NB4 (cell line): ENCODE results near the gene LENG8.

Source experiments
- MYC ChIP-seq: IDR thresholded peaks from 2 replicates; pipeline ENCODE4 v1.6.1; 2011; ENCODE audit warnings: low read depth, low read length
- POLR2A ChIP-seq: IDR thresholded peaks from 2 replicates; pipeline ENCODE4 v1.6.1; 2011; ENCODE audit warnings: mild to moderate bottlenecking; ENCODE audit not compliant: insufficient read length; ENCODE audit errors: extremely low read depth
- TF ChIP-seq, protein P1 (sequence below): IDR thresholded peaks from one replicate; pipeline ENCODE4 v1.5.1; 2012; ENCODE audit warnings: low read depth, low read length
- TF ChIP-seq, protein P2 (sequence below): IDR thresholded peaks from 2 replicates; pipeline ENCODE4 v1.6.1; 2011; ENCODE audit warnings: low read depth, low read length

DNA sequence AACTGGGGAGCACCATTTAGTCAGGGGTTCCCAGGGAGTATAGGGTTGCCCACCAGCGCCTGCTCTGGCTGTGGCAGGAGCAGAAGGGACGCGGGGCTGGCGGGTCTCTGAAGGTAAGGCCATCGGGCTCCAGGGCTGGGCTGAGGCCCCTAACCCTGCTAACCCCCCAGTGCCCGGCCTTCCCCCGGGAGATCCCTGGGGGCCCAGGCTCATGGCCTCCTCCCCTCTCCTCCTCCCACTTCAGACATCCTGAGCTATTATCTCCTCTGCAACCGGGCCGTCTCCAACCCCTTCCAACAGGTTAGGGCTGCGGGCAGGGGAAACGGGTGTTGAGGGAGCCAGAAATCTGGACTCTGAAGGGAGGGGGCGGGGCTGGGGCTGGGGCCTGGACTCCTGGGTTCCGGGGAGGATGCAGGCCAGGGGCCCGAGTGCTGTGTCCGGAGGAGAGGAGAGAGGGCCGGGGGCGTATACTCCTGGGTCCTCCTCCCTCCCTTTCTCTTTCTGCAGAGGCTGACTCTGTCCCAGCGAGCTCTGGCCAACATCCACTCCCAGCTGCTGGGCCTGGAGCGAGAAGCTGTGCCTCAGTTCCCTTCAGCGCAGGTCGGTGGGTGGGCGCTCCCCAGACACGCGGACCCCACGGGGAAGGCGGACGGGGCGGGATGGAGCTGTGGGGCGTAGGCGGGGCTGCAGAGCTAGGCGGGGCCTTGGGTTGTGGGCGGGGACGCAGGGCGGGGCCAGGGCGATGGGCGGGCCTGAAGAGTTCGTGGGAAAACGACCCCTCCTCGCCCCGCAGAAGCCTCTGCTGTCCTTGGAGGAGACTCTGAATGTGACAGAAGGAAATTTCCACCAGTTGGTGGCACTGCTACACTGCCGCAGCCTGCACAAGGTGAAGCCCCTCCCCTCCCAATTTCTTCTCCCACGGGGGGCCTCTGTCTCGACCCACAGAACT, 18.4 kb upstream of the LENG8 start:
- TF ChIP-seq, protein P1, sequence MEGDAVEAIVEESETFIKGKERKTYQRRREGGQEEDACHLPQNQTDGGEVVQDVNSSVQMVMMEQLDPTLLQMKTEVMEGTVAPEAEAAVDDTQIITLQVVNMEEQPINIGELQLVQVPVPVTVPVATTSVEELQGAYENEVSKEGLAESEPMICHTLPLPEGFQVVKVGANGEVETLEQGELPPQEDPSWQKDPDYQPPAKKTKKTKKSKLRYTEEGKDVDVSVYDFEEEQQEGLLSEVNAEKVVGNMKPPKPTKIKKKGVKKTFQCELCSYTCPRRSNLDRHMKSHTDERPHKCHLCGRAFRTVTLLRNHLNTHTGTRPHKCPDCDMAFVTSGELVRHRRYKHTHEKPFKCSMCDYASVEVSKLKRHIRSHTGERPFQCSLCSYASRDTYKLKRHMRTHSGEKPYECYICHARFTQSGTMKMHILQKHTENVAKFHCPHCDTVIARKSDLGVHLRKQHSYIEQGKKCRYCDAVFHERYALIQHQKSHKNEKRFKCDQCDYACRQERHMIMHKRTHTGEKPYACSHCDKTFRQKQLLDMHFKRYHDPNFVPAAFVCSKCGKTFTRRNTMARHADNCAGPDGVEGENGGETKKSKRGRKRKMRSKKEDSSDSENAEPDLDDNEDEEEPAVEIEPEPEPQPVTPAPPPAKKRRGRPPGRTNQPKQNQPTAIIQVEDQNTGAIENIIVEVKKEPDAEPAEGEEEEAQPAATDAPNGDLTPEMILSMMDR = peak; percentile 23
- TF ChIP-seq, protein P2, sequence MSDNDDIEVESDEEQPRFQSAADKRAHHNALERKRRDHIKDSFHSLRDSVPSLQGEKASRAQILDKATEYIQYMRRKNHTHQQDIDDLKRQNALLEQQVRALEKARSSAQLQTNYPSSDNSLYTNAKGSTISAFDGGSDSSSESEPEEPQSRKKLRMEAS = no peak
- no peak for TF ChIP-seq POLR2A
- no peak for TF ChIP-seq MYC
